ENCODE results near the gene TRAP1.

TRAP1 gene

DNA sequence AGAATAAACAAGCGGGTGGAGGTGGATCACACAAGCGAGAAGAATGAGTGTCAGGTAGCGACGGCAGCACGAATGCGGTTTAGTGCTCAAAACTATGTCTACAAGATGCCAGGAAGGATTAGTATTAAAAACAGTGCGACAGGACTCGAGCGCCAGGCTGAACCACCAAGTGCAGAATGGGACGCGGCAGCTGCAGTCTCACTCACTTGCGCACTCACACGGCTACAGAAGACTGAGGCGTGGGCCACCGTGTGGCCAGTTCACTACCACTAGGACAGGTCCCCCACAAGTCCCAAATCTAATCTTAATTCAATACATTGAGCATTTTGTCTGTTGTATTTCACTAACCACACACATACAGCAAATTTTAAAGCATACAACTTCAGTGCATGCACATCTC lies 35.7 kb upstream of the TRAP1 start:
- no peaks in the 10 kb centered on the region for H3K27me3 ChIP-seq (ENCODE audit: control insufficient read depth, insufficient read depth, low read length)
- no peak overlapping the region for H3K4me3 ChIP-seq (ENCODE audit: low read depth, low read length)
- peaks cover 8% of the 10 kb centered on the region for H3K36me3 ChIP-seq (ENCODE audit: control insufficient read depth, insufficient read depth, low read length)
- no peaks in the 10 kb centered on the region for H3K4me1 ChIP-seq (ENCODE audit: control insufficient read depth, insufficient read depth, low read length)
- H3K9me3 ChIP-seq (ENCODE audit: control insufficient read depth, insufficient read depth, low read length), result no peaks in the 10 kb centered on the region
- H3K9ac ChIP-seq (ENCODE audit: low read depth, low read length), result no peak overlapping the region

DNA sequence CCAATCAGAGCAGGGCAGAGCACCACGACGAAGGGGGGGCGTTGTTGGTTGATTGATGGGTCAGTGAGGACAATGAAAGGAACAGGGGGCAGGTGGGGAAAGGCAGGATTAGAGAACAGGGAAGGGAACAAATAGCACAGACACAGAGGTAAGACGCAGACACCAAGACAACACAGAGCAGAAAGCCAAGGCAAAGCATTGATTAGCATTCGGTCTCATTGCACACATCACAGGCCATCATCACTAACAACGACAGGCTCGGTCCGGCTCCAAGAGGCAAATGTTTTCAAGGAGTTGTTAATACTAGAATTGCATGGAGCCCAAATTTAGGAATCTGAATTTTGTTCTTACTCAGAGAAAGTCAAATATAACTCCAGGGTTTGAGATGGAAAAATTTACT lies 34.6 kb upstream of the TRAP1 start:
- peaks cover 2% of the 10 kb centered on the region for H3K36me3 ChIP-seq (ENCODE audit: control insufficient read depth, insufficient read depth, low read length)
- H3K4me3 ChIP-seq (ENCODE audit: low read depth, low read length), result no peak overlapping the region
- no peaks in the 10 kb centered on the region for H3K27me3 ChIP-seq (ENCODE audit: control insufficient read depth, insufficient read depth, low read length)
- H3K9me3 ChIP-seq (ENCODE audit: control insufficient read depth, insufficient read depth, low read length), result no peaks in the 10 kb centered on the region
- H3K4me1 ChIP-seq (ENCODE audit: control insufficient read depth, insufficient read depth, low read length), result no peaks in the 10 kb centered on the region
- H3K9ac ChIP-seq (ENCODE audit: low read depth, low read length), result no peak overlapping the region

DNA sequence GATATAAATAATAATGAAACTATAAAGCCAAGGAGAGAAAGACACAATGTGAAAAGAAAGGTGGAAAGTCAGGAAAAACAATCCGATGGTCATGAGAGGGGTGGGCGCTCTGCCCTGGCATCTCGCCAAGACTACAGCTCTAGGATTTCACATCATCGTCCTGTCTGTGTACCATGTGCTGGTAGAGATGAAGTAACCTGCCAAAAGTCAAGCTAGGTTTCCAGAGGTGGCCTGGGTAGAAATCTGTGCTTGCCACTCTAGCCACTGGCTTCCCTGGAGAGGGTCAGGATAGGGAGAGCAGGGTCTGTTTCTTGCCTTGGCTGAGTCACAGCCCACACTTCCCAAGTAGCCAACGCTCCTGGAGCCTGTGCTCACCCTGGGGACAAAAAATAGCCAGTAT lies 31.0 kb upstream of the TRAP1 start:
- H3K9me3 ChIP-seq (ENCODE audit: control insufficient read depth, insufficient read depth, low read length), result no peaks in the 10 kb centered on the region
- no peaks in the 10 kb centered on the region for H3K4me1 ChIP-seq (ENCODE audit: control insufficient read depth, insufficient read depth, low read length)
- H3K9ac ChIP-seq (ENCODE audit: low read depth, low read length), result no peak overlapping the region
- no peaks in the 10 kb centered on the region for H3K27me3 ChIP-seq (ENCODE audit: control insufficient read depth, insufficient read depth, low read length)
- peaks cover 5% of the 10 kb centered on the region for H3K36me3 ChIP-seq (ENCODE audit: control insufficient read depth, insufficient read depth, low read length)
- no peak overlapping the region for H3K4me3 ChIP-seq (ENCODE audit: low read depth, low read length)

DNA sequence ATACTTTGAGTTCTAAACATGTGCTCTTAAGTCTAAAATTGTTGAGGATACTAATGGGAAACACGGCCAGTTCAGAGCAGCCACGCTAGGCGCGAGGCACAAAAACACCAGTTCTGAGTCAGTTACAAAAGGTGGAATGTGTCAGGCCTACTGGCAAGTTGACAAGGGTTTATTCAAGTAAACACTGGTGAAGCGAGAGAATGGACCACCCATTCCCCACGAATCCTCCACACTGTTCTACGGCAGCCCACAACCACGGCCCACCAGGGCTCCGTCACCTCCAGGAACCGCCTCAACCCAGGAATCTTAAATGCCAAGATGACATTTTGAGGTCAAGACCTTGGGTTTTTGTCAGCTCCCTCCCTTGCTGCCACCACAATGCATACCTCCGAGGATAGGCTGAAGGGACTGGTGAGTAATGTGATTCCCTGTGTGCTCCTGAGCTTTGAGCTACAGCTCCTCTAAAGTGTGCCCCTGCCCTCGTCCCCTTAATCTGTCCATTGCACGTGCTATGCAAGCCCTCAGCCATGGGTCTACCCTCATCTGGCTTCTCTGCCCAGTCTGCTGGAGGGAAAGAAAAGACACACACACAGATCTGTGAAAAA lies 28.5 kb upstream of the TRAP1 start:
- H3K9ac ChIP-seq (ENCODE audit: low read depth, low read length), result no peak overlapping the region
- H3K36me3 ChIP-seq (ENCODE audit: control insufficient read depth, insufficient read depth, low read length), result peaks cover 7% of the 10 kb centered on the region
- no peaks in the 10 kb centered on the region for H3K27me3 ChIP-seq (ENCODE audit: control insufficient read depth, insufficient read depth, low read length)

DNA sequence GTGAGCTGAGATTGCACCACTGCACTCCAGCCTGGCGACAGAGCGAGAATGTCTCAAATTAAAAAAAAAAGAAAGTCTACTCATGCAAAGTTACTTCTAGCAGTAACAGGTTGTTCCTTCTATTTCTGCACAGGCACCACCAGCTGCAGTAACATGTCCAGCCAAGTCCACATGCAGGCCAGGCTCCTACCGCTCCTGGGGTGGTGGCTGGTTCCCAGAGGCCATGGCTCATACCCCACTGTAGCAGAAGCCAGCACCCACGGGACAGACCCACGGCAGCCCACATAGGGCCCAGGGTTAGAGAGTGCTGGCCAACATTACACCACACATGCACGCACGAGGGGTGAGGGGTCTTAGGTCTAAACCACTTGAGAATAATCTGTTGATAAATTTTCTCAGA lies 26.7 kb upstream of the TRAP1 start:
- no peak overlapping the region for H3K9ac ChIP-seq (ENCODE audit: low read depth, low read length)
- no peak overlapping the region for H3K4me3 ChIP-seq (ENCODE audit: low read depth, low read length)
- H3K4me1 ChIP-seq (ENCODE audit: control insufficient read depth, insufficient read depth, low read length), result no peaks in the 10 kb centered on the region
- H3K36me3 ChIP-seq (ENCODE audit: control insufficient read depth, insufficient read depth, low read length), result peaks cover 17% of the 10 kb centered on the region
- no peaks in the 10 kb centered on the region for H3K27me3 ChIP-seq (ENCODE audit: control insufficient read depth, insufficient read depth, low read length)
- no peaks in the 10 kb centered on the region for H3K9me3 ChIP-seq (ENCODE audit: control insufficient read depth, insufficient read depth, low read length)

More for the DNA sequence above, 28.5 kb upstream of the TRAP1 start:
- Histone ChIP-seq H3K4me1 (ENCODE audit: control insufficient read depth, insufficient read depth, low read length) (no peaks in the 10 kb centered on the region), H3K4me3 (ENCODE audit: low read depth, low read length) (no peak overlapping the region), H3K9me3 (ENCODE audit: control insufficient read depth, insufficient read depth, low read length) (no peaks in the 10 kb centered on the region)

DNA sequence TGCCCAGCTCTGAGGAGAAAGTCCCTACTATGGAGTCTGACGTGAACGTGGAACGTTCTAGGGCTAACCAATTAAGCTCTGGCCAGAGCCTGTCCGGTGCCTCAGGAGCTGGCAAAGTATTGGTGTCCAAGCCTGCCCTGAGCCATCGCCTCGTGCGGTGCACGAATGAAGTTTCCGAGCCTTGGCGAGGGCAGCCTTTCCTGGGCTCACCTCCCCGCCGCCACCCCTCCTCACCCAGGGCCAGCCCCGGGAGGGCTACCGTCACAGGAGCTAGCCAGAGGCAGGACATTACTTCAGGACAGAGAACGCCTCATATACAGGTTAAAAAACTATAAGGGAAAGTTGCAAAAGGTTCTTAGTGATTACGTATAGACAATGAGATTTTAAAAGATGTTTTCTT lies 23.6 kb upstream of the TRAP1 start:
- Histone ChIP-seq H3K9me3 (ENCODE audit: control insufficient read depth, insufficient read depth, low read length) (no peaks in the 10 kb centered on the region), H3K27me3 (ENCODE audit: control insufficient read depth, insufficient read depth, low read length) (no peaks in the 10 kb centered on the region), H3K4me1 (ENCODE audit: control insufficient read depth, insufficient read depth, low read length) (no peaks in the 10 kb centered on the region), H3K9ac (ENCODE audit: low read depth, low read length) (no peak overlapping the region), H3K36me3 (ENCODE audit: control insufficient read depth, insufficient read depth, low read length) (peaks cover 21% of the 10 kb centered on the region), H3K4me3 (ENCODE audit: low read depth, low read length) (no peak overlapping the region)

DNA sequence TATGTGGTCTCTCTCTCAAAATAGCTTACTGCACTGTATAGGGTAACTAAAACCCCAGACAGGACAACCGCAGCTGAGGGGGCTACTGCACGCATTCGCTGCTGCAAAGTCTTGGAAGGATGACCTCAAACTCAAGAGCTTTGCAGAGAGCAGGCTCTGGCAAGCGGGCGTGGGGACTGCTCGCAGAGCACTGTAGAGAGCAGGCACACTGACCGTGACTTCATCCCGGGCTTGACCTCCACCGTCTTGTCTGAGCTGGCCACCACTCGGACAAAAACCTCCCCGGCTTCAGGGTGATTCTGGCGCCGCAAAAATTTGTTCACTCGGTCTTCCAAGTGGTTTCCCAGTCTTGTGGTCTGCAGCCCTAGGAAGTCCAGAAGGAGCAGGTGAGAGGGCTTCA lies 22.9 kb upstream of the TRAP1 start:
- Histone ChIP-seq H3K9me3 (ENCODE audit: control insufficient read depth, insufficient read depth, low read length) (no peaks in the 10 kb centered on the region), H3K36me3 (ENCODE audit: control insufficient read depth, insufficient read depth, low read length) (peaks cover 29% of the 10 kb centered on the region), H3K4me1 (ENCODE audit: control insufficient read depth, insufficient read depth, low read length) (no peaks in the 10 kb centered on the region), H3K9ac (ENCODE audit: low read depth, low read length) (no peak overlapping the region), H3K27me3 (ENCODE audit: control insufficient read depth, insufficient read depth, low read length) (no peaks in the 10 kb centered on the region), H3K4me3 (ENCODE audit: low read depth, low read length) (no peak overlapping the region)

DNA sequence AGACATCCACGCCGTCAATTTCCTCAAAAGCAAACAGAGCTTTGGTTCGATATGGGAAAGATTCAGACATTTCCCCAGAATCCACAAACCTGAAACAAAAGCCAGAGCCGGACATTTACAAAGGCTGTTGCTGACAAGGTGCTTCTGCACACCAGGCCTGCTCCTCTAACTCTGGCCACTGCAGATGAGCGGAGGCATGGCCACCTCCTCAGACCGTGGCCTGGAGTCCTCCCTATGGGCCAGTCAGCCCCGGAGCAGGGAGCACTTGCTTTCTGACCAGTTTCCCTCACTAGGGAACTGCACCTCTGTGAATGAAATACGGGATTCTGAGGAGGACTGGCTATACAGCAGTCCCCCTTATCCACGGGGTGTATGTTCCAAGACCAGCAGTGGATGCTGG lies 22.3 kb upstream of the TRAP1 start:
- Histone ChIP-seq H3K4me1 (ENCODE audit: control insufficient read depth, insufficient read depth, low read length) (no peaks in the 10 kb centered on the region), H3K27me3 (ENCODE audit: control insufficient read depth, insufficient read depth, low read length) (no peaks in the 10 kb centered on the region), H3K4me3 (ENCODE audit: low read depth, low read length) (no peak overlapping the region), H3K9me3 (ENCODE audit: control insufficient read depth, insufficient read depth, low read length) (no peaks in the 10 kb centered on the region), H3K9ac (ENCODE audit: low read depth, low read length) (no peak overlapping the region), H3K36me3 (ENCODE audit: control insufficient read depth, insufficient read depth, low read length) (peaks cover 34% of the 10 kb centered on the region)

DNA sequence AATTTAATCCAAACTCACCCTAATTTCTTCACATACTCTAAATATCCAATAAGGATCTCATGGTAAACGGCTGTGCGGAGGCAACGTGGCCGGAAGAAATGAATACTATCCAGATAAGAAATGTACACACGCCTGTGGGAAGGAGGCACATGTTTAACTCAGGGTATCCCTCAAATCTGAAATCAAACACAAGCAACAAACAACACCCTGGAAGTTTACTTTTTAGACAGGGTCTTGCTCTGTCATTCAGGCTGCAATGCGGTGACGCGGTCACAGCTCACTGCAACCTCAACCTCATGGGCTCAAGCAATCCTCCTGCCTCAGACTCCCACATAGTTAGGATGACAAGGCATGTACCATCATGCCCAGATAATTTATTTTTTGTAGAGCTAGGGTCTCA lies 21.2 kb upstream of the TRAP1 start:
- Histone ChIP-seq H3K36me3 (ENCODE audit: control insufficient read depth, insufficient read depth, low read length) (peaks cover 37% of the 10 kb centered on the region), H3K4me1 (ENCODE audit: control insufficient read depth, insufficient read depth, low read length) (no peaks in the 10 kb centered on the region), H3K9ac (ENCODE audit: low read depth, low read length) (no peak overlapping the region), H3K4me3 (ENCODE audit: low read depth, low read length) (no peak overlapping the region), H3K27me3 (ENCODE audit: control insufficient read depth, insufficient read depth, low read length) (no peaks in the 10 kb centered on the region), H3K9me3 (ENCODE audit: control insufficient read depth, insufficient read depth, low read length) (no peaks in the 10 kb centered on the region)

DNA sequence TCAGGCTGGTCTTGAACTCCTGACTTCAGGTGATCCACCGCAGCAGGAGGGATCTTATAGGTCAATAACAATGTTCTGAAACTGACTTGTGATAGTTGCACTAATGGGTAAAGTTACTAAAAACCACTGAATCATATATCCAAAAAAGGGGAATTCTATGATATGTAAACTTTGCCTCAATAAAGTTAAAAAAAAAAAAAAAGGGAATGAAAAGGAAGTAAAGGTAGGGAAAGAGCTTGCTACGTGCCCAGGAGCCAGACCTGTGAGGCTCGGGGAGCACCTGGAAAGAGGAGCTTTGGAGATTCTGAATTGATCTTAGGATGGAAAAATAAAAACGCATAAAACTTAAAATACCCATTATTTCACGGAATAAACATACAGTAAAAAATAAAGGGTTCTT lies 20.8 kb upstream of the TRAP1 start:
- Histone ChIP-seq H3K9ac (ENCODE audit: low read depth, low read length) (no peak overlapping the region), H3K9me3 (ENCODE audit: control insufficient read depth, insufficient read depth, low read length) (no peaks in the 10 kb centered on the region), H3K36me3 (ENCODE audit: control insufficient read depth, insufficient read depth, low read length) (peaks cover 33% of the 10 kb centered on the region), H3K4me3 (ENCODE audit: low read depth, low read length) (no peak overlapping the region), H3K4me1 (ENCODE audit: control insufficient read depth, insufficient read depth, low read length) (no peaks in the 10 kb centered on the region), H3K27me3 (ENCODE audit: control insufficient read depth, insufficient read depth, low read length) (no peaks in the 10 kb centered on the region)

DNA sequence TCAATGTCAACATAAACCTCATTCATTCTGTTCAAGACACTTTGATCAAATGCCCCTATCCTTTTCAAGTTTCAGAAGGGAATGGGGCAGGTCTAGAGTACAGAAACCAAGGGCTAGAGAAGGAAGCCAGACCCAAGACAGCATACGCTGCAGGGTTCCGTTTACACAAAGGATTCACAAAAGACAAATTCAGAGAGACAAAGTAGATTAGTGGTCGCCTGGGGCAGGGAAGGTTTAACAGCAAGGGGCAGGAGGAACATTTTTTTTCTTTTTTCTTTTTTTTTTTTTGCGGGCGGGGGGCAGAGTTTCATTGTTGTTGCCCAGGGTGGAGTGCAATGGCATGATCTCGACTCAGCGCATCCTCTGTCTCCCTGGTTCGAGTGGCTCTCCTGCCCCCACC lies 19.9 kb upstream of the TRAP1 start:
- Histone ChIP-seq H3K4me3 (ENCODE audit: low read depth, low read length) (no peak overlapping the region), H3K27me3 (ENCODE audit: control insufficient read depth, insufficient read depth, low read length) (no peaks in the 10 kb centered on the region), H3K9me3 (ENCODE audit: control insufficient read depth, insufficient read depth, low read length) (no peaks in the 10 kb centered on the region), H3K4me1 (ENCODE audit: control insufficient read depth, insufficient read depth, low read length) (no peaks in the 10 kb centered on the region), H3K36me3 (ENCODE audit: control insufficient read depth, insufficient read depth, low read length) (peaks cover 32% of the 10 kb centered on the region), H3K9ac (ENCODE audit: low read depth, low read length) (no peak overlapping the region)

DNA sequence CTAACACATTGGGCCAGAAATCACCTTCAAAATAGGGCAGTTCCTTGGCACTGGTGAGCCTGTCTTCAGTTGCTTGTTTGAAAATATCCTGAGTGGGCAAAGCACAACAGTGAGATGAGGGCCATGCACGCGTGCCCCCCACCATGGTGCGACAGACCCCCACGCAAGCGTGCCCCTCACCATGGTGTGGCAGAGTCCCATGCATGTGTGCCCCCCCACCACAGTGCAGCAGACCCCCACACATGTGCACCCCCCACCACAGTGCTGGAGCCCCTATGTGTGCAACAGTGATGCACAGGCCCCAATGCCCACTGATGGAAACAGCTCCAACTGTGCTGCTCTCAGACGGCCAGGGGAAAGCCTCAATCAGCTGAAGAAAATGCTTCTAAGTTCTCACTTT lies 18.8 kb upstream of the TRAP1 start:
- Histone ChIP-seq H3K9me3 (ENCODE audit: control insufficient read depth, insufficient read depth, low read length) (no peaks in the 10 kb centered on the region), H3K36me3 (ENCODE audit: control insufficient read depth, insufficient read depth, low read length) (peaks cover 42% of the 10 kb centered on the region), H3K4me3 (ENCODE audit: low read depth, low read length) (no peak overlapping the region), H3K9ac (ENCODE audit: low read depth, low read length) (no peak overlapping the region), H3K27me3 (ENCODE audit: control insufficient read depth, insufficient read depth, low read length) (no peaks in the 10 kb centered on the region), H3K4me1 (ENCODE audit: control insufficient read depth, insufficient read depth, low read length) (no peaks in the 10 kb centered on the region)
